ENCODE measurements around the gene LMAN1L.

LMAN1L gene

GRCh38 chr15:74822233-74822632, 9.6 kb downstream of the LMAN1L start:
- H3K79me2 ChIP-seq (ENCODE audit: insufficient read depth, low read length), result no peaks in the 10 kb centered on the region
- no peak for ATAC-seq (ENCODE audit: insufficient read depth, low read depth)
- peaks cover 5% of the 10 kb centered on the region for H4K20me1 ChIP-seq (ENCODE audit: insufficient read depth, low read length)
- H3K36me3 ChIP-seq (ENCODE audit: insufficient read depth, low read length), result no peaks in the 10 kb centered on the region
- DNase-seq, result no peak
- H3K27me3 ChIP-seq (ENCODE audit: insufficient read depth, low read length, poor library complexity), result peaks cover 8% of the 10 kb centered on the region
- peaks cover 3% of the 10 kb centered on the region; the same call in 1 of the 2 replicates for H3K4me1 ChIP-seq (ENCODE audit: insufficient read depth, low read length)
- H3K27ac ChIP-seq (ENCODE audit: low read length), result no peak overlapping the region
- H3K4me2 ChIP-seq (ENCODE audit: insufficient read depth, low read length), result no peak overlapping the region
- no peak overlapping the region for H3K9ac ChIP-seq (ENCODE audit: low read depth, low read length)
- no peak for TF ChIP-seq CTCF (IDR thresholded peaks at IDR 0.05; ENCODE audit: borderline replicate concordance, extremely low read depth, low read length, poor library complexity, severe bottlenecking)
- TF ChIP-seq EZH2 (IDR thresholded peaks at IDR 0.05; ENCODE audit: borderline replicate concordance, low read depth, low read length, severe bottlenecking), result no peak
- no peak overlapping the region for H2AFZ ChIP-seq (ENCODE audit: low read depth, low read length)
- no peak overlapping the region for H3K4me3 ChIP-seq (ENCODE audit: low read depth in 1 of 2, low read length in 2 of 2)
- no peaks in the 10 kb centered on the region for H3K9me3 ChIP-seq (ENCODE audit: insufficient read depth, low read length, severe bottlenecking)

GRCh38 chr15:74823324-74823723, 10.7 kb downstream of the LMAN1L start:
- no peak for TF ChIP-seq CTCF (IDR thresholded peaks at IDR 0.05; ENCODE audit: borderline replicate concordance, extremely low read depth, low read length, poor library complexity, severe bottlenecking)
- TF ChIP-seq EZH2 (IDR thresholded peaks at IDR 0.05; ENCODE audit: borderline replicate concordance, low read depth, low read length, severe bottlenecking), result no peak
- no peaks in the 10 kb centered on the region for H3K36me3 ChIP-seq (ENCODE audit: insufficient read depth, low read length)
- H2AFZ ChIP-seq (ENCODE audit: low read depth, low read length), result no peak overlapping the region
- H3K79me2 ChIP-seq (ENCODE audit: insufficient read depth, low read length), result no peaks in the 10 kb centered on the region
- ATAC-seq (ENCODE audit: insufficient read depth, low read depth) (no peak), DNase-seq (no peak)
- no peak overlapping the region for H3K27ac ChIP-seq (ENCODE audit: low read length)
- no peak overlapping the region for H3K4me3 ChIP-seq (ENCODE audit: low read depth in 1 of 2, low read length in 2 of 2)
- H3K4me2 ChIP-seq (ENCODE audit: insufficient read depth, low read length), result no peak overlapping the region
- H3K9ac ChIP-seq (ENCODE audit: low read depth, low read length), result no peak overlapping the region
- H4K20me1 ChIP-seq (ENCODE audit: insufficient read depth, low read length), result peaks cover 10% of the 10 kb centered on the region
- H3K27me3 ChIP-seq (ENCODE audit: insufficient read depth, low read length, poor library complexity), result peaks cover 8% of the 10 kb centered on the region
- H3K4me1 ChIP-seq (ENCODE audit: insufficient read depth, low read length), result peaks cover 3% of the 10 kb centered on the region; the same call in 1 of the 2 replicates
- no peaks in the 10 kb centered on the region for H3K9me3 ChIP-seq (ENCODE audit: insufficient read depth, low read length, severe bottlenecking)

- ATAC-seq (ENCODE audit: insufficient read depth, low read depth), result no peak
Measured at GRCh38 chr15:74824976-74825375, 12.3 kb downstream of the LMAN1L start.

More at GRCh38 chr15:74824976-74825375, 12.3 kb downstream of the LMAN1L start:
- peaks cover 3% of the 10 kb centered on the region; the same call in 1 of the 2 replicates for H3K4me1 ChIP-seq (ENCODE audit: insufficient read depth, low read length)
- no peaks in the 10 kb centered on the region for H3K79me2 ChIP-seq (ENCODE audit: insufficient read depth, low read length)
- no peaks in the 10 kb centered on the region for H3K36me3 ChIP-seq (ENCODE audit: insufficient read depth, low read length)
- no peak overlapping the region for H3K9ac ChIP-seq (ENCODE audit: low read depth, low read length)
- no peak overlapping the region for H3K27ac ChIP-seq (ENCODE audit: low read length)
- H2AFZ ChIP-seq (ENCODE audit: low read depth, low read length), result no peak overlapping the region
- no peak for DNase-seq
- H3K9me3 ChIP-seq (ENCODE audit: insufficient read depth, low read length, severe bottlenecking), result no peaks in the 10 kb centered on the region
- H3K27me3 ChIP-seq (ENCODE audit: insufficient read depth, low read length, poor library complexity), result peaks cover 8% of the 10 kb centered on the region
- H3K4me2 ChIP-seq (ENCODE audit: insufficient read depth, low read length), result no peak overlapping the region
- peaks cover 10% of the 10 kb centered on the region for H4K20me1 ChIP-seq (ENCODE audit: insufficient read depth, low read length)
- H3K4me3 ChIP-seq (ENCODE audit: low read depth in 1 of 2, low read length in 2 of 2), result no peak overlapping the region
- TF ChIP-seq EZH2 (IDR thresholded peaks at IDR 0.05; ENCODE audit: borderline replicate concordance, low read depth, low read length, severe bottlenecking) (no peak), CTCF (IDR thresholded peaks at IDR 0.05; ENCODE audit: borderline replicate concordance, extremely low read depth, low read length, poor library complexity, severe bottlenecking) (no peak)
